CD14-positive monocyte (primary cell): ENCODE measurements around the gene XPR1. TPM values are rescaled to one million over a fixed set of nuclear protein-coding genes. Genes with fewer than 3 reads are reported as not detected.

Experiments used
- DNase-seq, 3 donors: peaks; one replicate each; pipeline ENCODE4 v3.0.0-alpha.2; 2011 to 2022
- H2AFZ ChIP-seq: 2 replicates; pipeline ENCODE4 v1.6.0; 2012; ENCODE audit warnings: mild to moderate bottlenecking, low read depth, low read length, inconsistent platforms; ENCODE audit not compliant: insufficient read depth, poor library complexity, severe bottlenecking
- H3K27ac ChIP-seq, 2 donors: 1 replicate in 1 of 2; 2 replicates in 1 of 2; pipeline ENCODE4 v1.5.1; 2012 to 2013; ENCODE audit warnings: low read length in 2 of 2, control low read depth in 1 of 2, inconsistent platforms in 1 of 2, low read depth in 1 of 2, mild to moderate bottlenecking in 1 of 2
- H3K27me3 ChIP-seq, 2 donors: one replicate each; pipeline versions ENCODE4 v1.6.0 to v1.6.1; 2011 to 2013; ENCODE audit warnings: low read length in 2 of 2; ENCODE audit not compliant: control insufficient read depth in 2 of 2, insufficient read depth in 2 of 2
- H3K36me3 ChIP-seq, 2 donors: replicated peaks in 1 of 2; 1 replicate in 1 of 2; 2 replicates in 1 of 2; pipeline versions ENCODE4 v1.5.1 to v1.6.1; 2012 to 2013; ENCODE audit warnings: low read length in 2 of 2, control low read depth in 1 of 2, inconsistent platforms in 1 of 2, mild to moderate bottlenecking in 1 of 2; ENCODE audit not compliant: insufficient read depth in 2 of 2, control insufficient read depth in 1 of 2
- H3K4me1 ChIP-seq, 2 donors: 1 replicate in 1 of 2; 2 replicates in 1 of 2; pipeline versions ENCODE4 v1.5.1 to v1.6.1; 2012 to 2013; ENCODE audit warnings: low read length in 2 of 2, control low read depth in 1 of 2, inconsistent platforms in 1 of 2, mild to moderate bottlenecking in 1 of 2, moderate library complexity in 1 of 2; ENCODE audit not compliant: insufficient read depth in 2 of 2, control insufficient read depth in 1 of 2
- H3K4me2 ChIP-seq: replicated peaks from 2 replicates; pipeline ENCODE3; 2012; ENCODE audit warnings: low read length, moderate library complexity, mild to moderate bottlenecking; ENCODE audit not compliant: poor library complexity, severe bottlenecking; ENCODE audit errors: extremely low read depth
- H3K4me3 ChIP-seq, 3 experiments: fragments of 200-600 bp in 1 of 3; sonication (generic) in 1 of 3; replicated peaks in 1 of 3; 1 replicate in 2 of 3; 2 replicates in 1 of 3; pipeline ENCODE4 v1.5.1; 2011 to 2013; ENCODE audit warnings: low read length in 3 of 3, mild to moderate bottlenecking in 3 of 3, control low read depth in 2 of 3, low read depth in 2 of 3, inconsistent platforms in 1 of 3, moderate library complexity in 1 of 3
- H3K79me2 ChIP-seq: 2 replicates; pipeline ENCODE4 v1.6.0; 2012; ENCODE audit warnings: mild to moderate bottlenecking, control low read depth, inconsistent platforms, low read length, moderate library complexity; ENCODE audit not compliant: insufficient read depth
- H3K9ac ChIP-seq: 2 replicates; pipeline ENCODE4 v1.6.0; 2017; ENCODE audit warnings: low read length, mild to moderate bottlenecking; ENCODE audit not compliant: insufficient read depth, poor library complexity, severe bottlenecking
- H3K9me3 ChIP-seq, 2 donors: replicated peaks in 1 of 2; 1 replicate in 1 of 2; 2 replicates in 1 of 2; pipeline versions ENCODE4 v1.5.1 to v1.6.1; 2012 to 2013; ENCODE audit warnings: low read length in 2 of 2, control low read depth in 1 of 2; ENCODE audit not compliant: control insufficient read depth in 1 of 2, insufficient read depth in 1 of 2
- H4K20me1 ChIP-seq: 2 replicates; pipeline ENCODE4 v1.6.0; 2012; ENCODE audit warnings: mild to moderate bottlenecking, low read length, control low read depth, moderate library complexity; ENCODE audit not compliant: insufficient read depth
- H3K27ac Mint-ChIP-seq, 7 donors: one replicate each; pipeline ENCODE4 v1.8.0; 2020; ENCODE audit warnings: mild to moderate bottlenecking in 7 of 7, mixed read lengths in 7 of 7, moderate library complexity in 6 of 7, inconsistent platforms in 2 of 7
- H3K27me3 Mint-ChIP-seq, 3 donors: one replicate each; pipeline ENCODE4 v1.8.0; 2021 to 2022; ENCODE audit warnings: low read depth in 3 of 3, mild to moderate bottlenecking in 3 of 3, mixed read lengths in 3 of 3, moderate library complexity in 3 of 3, inconsistent platforms in 1 of 3
- H3K36me3 Mint-ChIP-seq, 2 donors: one replicate each; pipeline ENCODE4 v1.8.0; 2020; ENCODE audit warnings: mixed read lengths in 2 of 2, inconsistent platforms in 1 of 2, mild to moderate bottlenecking in 1 of 2
- H3K4me1 Mint-ChIP-seq: one replicate; pipeline ENCODE4 v1.8.0; 2020; ENCODE audit warnings: mild to moderate bottlenecking, mixed read lengths
- H3K4me3 Mint-ChIP-seq, 2 donors: one replicate each; pipeline ENCODE4 v1.8.0; 2020; ENCODE audit warnings: mild to moderate bottlenecking in 2 of 2, mixed read lengths in 2 of 2, moderate library complexity in 1 of 2
- H3K9me3 Mint-ChIP-seq, 7 donors: one replicate each; pipeline ENCODE4 v1.8.0; 2020 to 2022; ENCODE audit warnings: mixed read lengths in 7 of 7, mild to moderate bottlenecking in 6 of 7, moderate library complexity in 6 of 7, inconsistent platforms in 2 of 7
- WGBS: methylation state at CpG from one replicate; pipeline ENCODE4 v1.1.5; 2013; ENCODE audit warnings: missing lambda C conversion rate; ENCODE audit not compliant: insufficient coverage; 5-methylcytosine and 5-hydroxymethylcytosine counted together
- intact Hi-C, 2 donors: fragments of 100-400 bp; cut with micrococcal nuclease; formaldehyde crosslinking; loops; one replicate each; pipeline versions ENCODE4 v1.15.0 to v1.15.1; 2023
- polyA plus RNA-seq, 3 donors: library from polyadenylated mRNA; depleted of rRNA in 1 of 3; unstranded in 2 of 3; stranded (reverse) in 1 of 3; fragments of 300-500 nt in 2 of 3; fragments of >200 nt in 1 of 3; fragmentation: Illumina TruSeq in 2 of 3; gene quantifications; 1 replicate in 2 of 3; 2 replicates in 1 of 3; pipeline ENCODE4 v1.2.3, GENCODE V29; 2012 to 2021
- TF ChIP-seq, protein P1 (sequence below): fragments of 200-600 bp; IDR thresholded peaks from one replicate; pipeline ENCODE4 v1.8.0; 2022; ENCODE audit warnings: antibody characterized with exemption, mild to moderate bottlenecking

XPR1 gene
- polyA plus RNA-seq, 3 donors, result 4.7 to 12.5 (median 8.7) TPM

- Histone ChIP-seq H2AFZ (no peak overlapping the region), H3K27ac (no peak overlapping the region), H3K27me3 (no peaks in the 10 kb centered on the region), H3K9me3 (peaks cover 0 to 7% of the 10 kb centered on the region in 2 donors), H3K36me3 (peaks cover 0 to 28% of the 10 kb centered on the region in 2 donors), H4K20me1 (no peaks in the 10 kb centered on the region), H3K4me1 (no peaks in the 10 kb centered on the region), H3K4me2 (no peak overlapping the region), H3K79me2 (no peaks in the 10 kb centered on the region), H3K4me3 (no peak overlapping the region), H3K9ac (no peak overlapping the region)
- Mint-ChIP-seq H3K9me3 (peaks cover 9 to 22% (median 19%) of the 10 kb centered on the region in 7 donors), H3K27me3 (no peaks in the 10 kb centered on the region), H3K4me3 (no peak overlapping the region), H3K4me1 (no peaks in the 10 kb centered on the region), H3K36me3 (peaks cover 48 to 52% of the 10 kb centered on the region in 2 donors), H3K27ac (no peak overlapping the region)
- no peak for DNase-seq
- intact Hi-C loops, result no loop called here
- no CpG with 5 or more reads among the region's 3 CpGs for WGBS
- TF ChIP-seq, protein P1, sequence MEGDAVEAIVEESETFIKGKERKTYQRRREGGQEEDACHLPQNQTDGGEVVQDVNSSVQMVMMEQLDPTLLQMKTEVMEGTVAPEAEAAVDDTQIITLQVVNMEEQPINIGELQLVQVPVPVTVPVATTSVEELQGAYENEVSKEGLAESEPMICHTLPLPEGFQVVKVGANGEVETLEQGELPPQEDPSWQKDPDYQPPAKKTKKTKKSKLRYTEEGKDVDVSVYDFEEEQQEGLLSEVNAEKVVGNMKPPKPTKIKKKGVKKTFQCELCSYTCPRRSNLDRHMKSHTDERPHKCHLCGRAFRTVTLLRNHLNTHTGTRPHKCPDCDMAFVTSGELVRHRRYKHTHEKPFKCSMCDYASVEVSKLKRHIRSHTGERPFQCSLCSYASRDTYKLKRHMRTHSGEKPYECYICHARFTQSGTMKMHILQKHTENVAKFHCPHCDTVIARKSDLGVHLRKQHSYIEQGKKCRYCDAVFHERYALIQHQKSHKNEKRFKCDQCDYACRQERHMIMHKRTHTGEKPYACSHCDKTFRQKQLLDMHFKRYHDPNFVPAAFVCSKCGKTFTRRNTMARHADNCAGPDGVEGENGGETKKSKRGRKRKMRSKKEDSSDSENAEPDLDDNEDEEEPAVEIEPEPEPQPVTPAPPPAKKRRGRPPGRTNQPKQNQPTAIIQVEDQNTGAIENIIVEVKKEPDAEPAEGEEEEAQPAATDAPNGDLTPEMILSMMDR, result no peak
These were observed 205.2 kb downstream of the XPR1 start for GRCh38 chr1:180837020-180837419.

DNA sequence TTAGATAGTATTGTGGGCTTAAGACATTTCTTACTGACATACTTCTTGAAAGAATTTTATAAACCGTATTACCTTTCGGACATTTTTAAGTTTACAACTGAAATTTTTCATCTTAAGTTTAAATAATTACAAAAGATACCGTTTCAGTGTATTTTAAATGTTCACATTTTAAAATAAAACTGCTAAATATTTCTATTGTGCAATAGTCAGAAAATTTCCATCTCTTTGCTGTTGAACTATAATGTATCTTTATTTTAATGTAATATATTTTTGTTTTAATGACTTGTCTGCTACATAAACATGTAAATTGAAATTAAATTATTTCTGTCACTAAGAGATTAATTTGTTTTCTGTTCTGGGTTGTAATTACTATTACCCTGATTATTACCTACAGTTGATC, 206.7 kb downstream of the XPR1 start:
- no peaks in the 10 kb centered on the region for H3K9me3 ChIP-seq
- no peak overlapping the region for H3K27ac Mint-ChIP-seq
- H3K79me2 ChIP-seq, result no peaks in the 10 kb centered on the region
- H2AFZ ChIP-seq, result no peak overlapping the region
- H3K9ac ChIP-seq, result no peak overlapping the region
- H3K27me3 Mint-ChIP-seq, result no peaks in the 10 kb centered on the region
- no peak overlapping the region for H3K4me3 ChIP-seq
- H3K4me2 ChIP-seq, result no peak overlapping the region
- peaks cover 34 to 39% of the 10 kb centered on the region in 2 donors for H3K36me3 Mint-ChIP-seq
- intact Hi-C loops, result no loop called here
- TF ChIP-seq, protein P1, result no peak
- WGBS, result no CpG with 5 or more reads among the region's 3 CpGs
- no peaks in the 10 kb centered on the region for H3K27me3 ChIP-seq
- no peak for DNase-seq
- no peak overlapping the region for H3K4me3 Mint-ChIP-seq
- no peaks in the 10 kb centered on the region for H3K4me1 ChIP-seq
- H3K36me3 ChIP-seq, result peaks cover 0 to 18% of the 10 kb centered on the region in 2 donors
- no peak overlapping the region for H3K27ac ChIP-seq
- peaks cover 0 to 9% (median 6%) of the 10 kb centered on the region in 7 donors for H3K9me3 Mint-ChIP-seq
- no peaks in the 10 kb centered on the region for H4K20me1 ChIP-seq
- H3K4me1 Mint-ChIP-seq, result no peaks in the 10 kb centered on the region
